ENCODE data around the gene PKIG. TPM values are rescaled to one million over a fixed set of nuclear protein-coding genes. Genes with fewer than 3 reads are reported as not detected.

Gene PKIG
- total RNA-seq, 1 donor from 2014 or later: 30.1 TPM

DNA sequence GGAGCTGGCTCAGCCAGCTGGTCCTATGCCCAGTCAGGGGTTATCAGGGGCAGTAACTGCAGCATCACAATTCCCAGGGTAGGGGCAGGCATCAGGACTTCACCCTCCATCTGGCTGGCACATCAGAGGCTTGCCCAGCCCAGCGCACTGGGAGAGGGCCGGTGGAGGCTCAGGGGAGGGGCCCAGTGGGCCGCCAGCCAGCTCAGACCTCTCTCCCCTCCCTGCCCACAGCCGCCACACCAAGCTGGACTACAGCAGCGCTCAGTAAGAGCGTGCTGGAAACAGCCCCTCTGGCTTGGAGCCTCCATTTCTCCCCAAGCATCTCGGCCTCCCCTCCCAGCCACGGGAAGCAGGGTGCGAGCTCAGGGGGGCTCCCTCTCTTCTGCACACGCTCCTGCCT, 47.2 kb downstream of the PKIG start:
- Mint-ChIP-seq H3K36me3 (ENCODE audit: low read depth, unreplicated experiment) (peaks cover 39% of the 10 kb centered on the region), H3K27ac (ENCODE audit: unreplicated experiment) (no peak overlapping the region), H3K4me3 (ENCODE audit: unreplicated experiment) (no peak overlapping the region), H3K27me3 (ENCODE audit: low read depth, unreplicated experiment) (no peaks in the 10 kb centered on the region), H3K9me3 (ENCODE audit: unreplicated experiment) (peaks cover 4% of the 10 kb centered on the region), H3K4me1 (ENCODE audit: low read depth, unreplicated experiment) (no peaks in the 10 kb centered on the region)
- Histone ChIP-seq H3K4me1 (ENCODE audit: insufficient read depth, low read length) (no peaks in the 10 kb centered on the region), H3K36me3 (ENCODE audit: insufficient read depth, low read length) (no peaks in the 10 kb centered on the region), H3K9ac (ENCODE audit: low read length) (no peak overlapping the region), H3K27ac (ENCODE audit: low read depth, low read length) (no peak overlapping the region), H2AFZ (ENCODE audit: low read depth, low read length) (no peak overlapping the region), H3K9me3 (ENCODE audit: insufficient read depth, low read depth, low read length) (no peaks in the 10 kb centered on the region), H3K4me3 (ENCODE audit: insufficient read depth, low read depth, low read length) (no peak overlapping the region), H3K79me2 (ENCODE audit: insufficient read depth, low read length) (no peaks in the 10 kb centered on the region), H4K20me1 (ENCODE audit: insufficient read depth, low read length) (no peaks in the 10 kb centered on the region), H3K27me3 (ENCODE audit: insufficient read depth, low read length) (no peaks in the 10 kb centered on the region), H3K4me2 (ENCODE audit: low read length) (no peak overlapping the region)
- DNase-seq (ENCODE audit: low read depth) (no peak), FAIRE-seq (no peak)
- TF ChIP-seq EZH2 (IDR thresholded peaks at IDR 0.05; ENCODE audit: insufficient read depth, low read length): no peak
- TF ChIP-seq, protein P1, sequence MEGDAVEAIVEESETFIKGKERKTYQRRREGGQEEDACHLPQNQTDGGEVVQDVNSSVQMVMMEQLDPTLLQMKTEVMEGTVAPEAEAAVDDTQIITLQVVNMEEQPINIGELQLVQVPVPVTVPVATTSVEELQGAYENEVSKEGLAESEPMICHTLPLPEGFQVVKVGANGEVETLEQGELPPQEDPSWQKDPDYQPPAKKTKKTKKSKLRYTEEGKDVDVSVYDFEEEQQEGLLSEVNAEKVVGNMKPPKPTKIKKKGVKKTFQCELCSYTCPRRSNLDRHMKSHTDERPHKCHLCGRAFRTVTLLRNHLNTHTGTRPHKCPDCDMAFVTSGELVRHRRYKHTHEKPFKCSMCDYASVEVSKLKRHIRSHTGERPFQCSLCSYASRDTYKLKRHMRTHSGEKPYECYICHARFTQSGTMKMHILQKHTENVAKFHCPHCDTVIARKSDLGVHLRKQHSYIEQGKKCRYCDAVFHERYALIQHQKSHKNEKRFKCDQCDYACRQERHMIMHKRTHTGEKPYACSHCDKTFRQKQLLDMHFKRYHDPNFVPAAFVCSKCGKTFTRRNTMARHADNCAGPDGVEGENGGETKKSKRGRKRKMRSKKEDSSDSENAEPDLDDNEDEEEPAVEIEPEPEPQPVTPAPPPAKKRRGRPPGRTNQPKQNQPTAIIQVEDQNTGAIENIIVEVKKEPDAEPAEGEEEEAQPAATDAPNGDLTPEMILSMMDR (IDR thresholded peaks at IDR 0.05; ENCODE audit: insufficient read depth, low read depth, low read length): no peak

DNA sequence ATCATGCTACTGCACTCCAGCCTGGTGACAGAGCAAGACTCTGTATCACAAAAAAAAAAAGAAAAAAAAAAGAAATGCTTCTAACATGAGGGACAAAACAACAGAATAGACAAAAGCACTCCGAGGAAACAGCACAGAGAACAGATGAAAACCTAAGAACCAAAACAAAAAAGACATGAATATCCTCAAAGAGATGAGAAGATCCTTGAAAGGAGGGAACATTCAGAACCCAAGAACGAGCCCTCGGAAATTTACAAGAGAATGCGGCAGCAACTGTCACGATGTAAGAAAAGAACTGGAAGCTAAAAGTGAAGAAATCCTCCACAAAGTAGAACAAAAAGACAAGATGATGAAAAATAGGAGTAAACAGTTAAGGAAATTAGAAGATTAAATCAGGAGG, 47.9 kb downstream of the PKIG start:
- Histone ChIP-seq H3K4me3 (ENCODE audit: insufficient read depth, low read depth, low read length) (no peak overlapping the region), H3K36me3 (ENCODE audit: insufficient read depth, low read length) (no peaks in the 10 kb centered on the region), H3K79me2 (ENCODE audit: insufficient read depth, low read length) (no peaks in the 10 kb centered on the region), H3K4me1 (ENCODE audit: insufficient read depth, low read length) (no peaks in the 10 kb centered on the region), H3K9me3 (ENCODE audit: insufficient read depth, low read depth, low read length) (no peaks in the 10 kb centered on the region), H3K27ac (ENCODE audit: low read depth, low read length) (no peak overlapping the region), H3K27me3 (ENCODE audit: insufficient read depth, low read length) (no peaks in the 10 kb centered on the region), H2AFZ (ENCODE audit: low read depth, low read length) (no peak overlapping the region), H3K9ac (ENCODE audit: low read length) (no peak overlapping the region), H4K20me1 (ENCODE audit: insufficient read depth, low read length) (no peaks in the 10 kb centered on the region), H3K4me2 (ENCODE audit: low read length) (no peak overlapping the region)
- Mint-ChIP-seq H3K36me3 (ENCODE audit: low read depth, unreplicated experiment) (peaks cover 33% of the 10 kb centered on the region), H3K4me1 (ENCODE audit: low read depth, unreplicated experiment) (no peaks in the 10 kb centered on the region), H3K27me3 (ENCODE audit: low read depth, unreplicated experiment) (no peaks in the 10 kb centered on the region), H3K27ac (ENCODE audit: unreplicated experiment) (peak overlapping the region; percentile 2), H3K4me3 (ENCODE audit: unreplicated experiment) (no peak overlapping the region), H3K9me3 (ENCODE audit: unreplicated experiment) (no peaks in the 10 kb centered on the region)
- no peak for DNase-seq (ENCODE audit: low read depth)
- no peak for FAIRE-seq
- TF ChIP-seq EZH2 (IDR thresholded peaks at IDR 0.05; ENCODE audit: insufficient read depth, low read length): no peak
- TF ChIP-seq, protein P1 (IDR thresholded peaks at IDR 0.05; ENCODE audit: insufficient read depth, low read depth, low read length): no peak

DNA sequence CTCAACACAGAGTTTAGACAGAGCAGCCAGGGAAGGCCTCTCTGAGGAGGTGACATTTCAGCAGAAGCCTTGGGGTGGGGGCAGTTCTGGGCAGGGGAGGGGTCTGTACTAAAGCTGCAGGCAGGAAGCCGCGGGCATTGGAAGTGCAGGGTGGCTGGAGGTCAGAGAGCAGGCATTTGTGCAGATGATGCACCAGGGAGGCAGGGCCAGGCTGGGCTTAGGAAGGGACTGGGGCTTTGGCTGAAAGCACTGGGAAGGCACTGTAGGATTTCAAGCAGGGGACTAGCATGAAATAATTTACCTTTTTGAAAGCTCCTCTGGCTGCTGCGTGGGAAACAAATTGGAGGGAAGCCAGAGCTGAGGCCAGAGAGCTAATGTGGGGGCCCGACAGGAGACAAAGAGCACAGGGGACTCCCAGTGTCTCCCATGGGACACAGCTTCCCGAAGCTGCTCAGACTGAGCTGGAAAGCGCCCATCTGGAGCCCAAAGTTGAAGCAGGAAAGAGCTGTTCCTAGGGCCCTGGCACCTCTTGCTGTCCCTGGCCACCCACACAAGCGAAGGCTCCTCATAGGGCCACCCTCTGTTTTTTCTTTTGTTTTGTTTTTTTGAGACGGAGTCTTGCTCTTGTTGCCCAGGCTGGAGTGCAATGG, 49.8 kb downstream of the PKIG start:
- no peaks in the 10 kb centered on the region for H4K20me1 ChIP-seq (ENCODE audit: insufficient read depth, low read length)
- no peak overlapping the region for H3K4me2 ChIP-seq (ENCODE audit: low read length)
- H3K27me3 ChIP-seq (ENCODE audit: insufficient read depth, low read length): no peaks in the 10 kb centered on the region
- H2AFZ ChIP-seq (ENCODE audit: low read depth, low read length): no peak overlapping the region
- H3K27ac ChIP-seq (ENCODE audit: low read depth, low read length): no peak overlapping the region
- H3K27ac Mint-ChIP-seq (ENCODE audit: unreplicated experiment): no peak overlapping the region
- no peaks in the 10 kb centered on the region for H3K79me2 ChIP-seq (ENCODE audit: insufficient read depth, low read length)
- H3K9me3 Mint-ChIP-seq (ENCODE audit: unreplicated experiment): no peaks in the 10 kb centered on the region
- H3K9me3 ChIP-seq (ENCODE audit: insufficient read depth, low read depth, low read length): no peaks in the 10 kb centered on the region
- H3K27me3 Mint-ChIP-seq (ENCODE audit: low read depth, unreplicated experiment): no peaks in the 10 kb centered on the region
- H3K36me3 Mint-ChIP-seq (ENCODE audit: low read depth, unreplicated experiment): peaks cover 24% of the 10 kb centered on the region
- H3K4me3 ChIP-seq (ENCODE audit: insufficient read depth, low read depth, low read length): no peak overlapping the region
- TF ChIP-seq EZH2 (IDR thresholded peaks at IDR 0.05; ENCODE audit: insufficient read depth, low read length): no peak
- TF ChIP-seq, protein P1 (IDR thresholded peaks at IDR 0.05; ENCODE audit: insufficient read depth, low read depth, low read length): no peak
- no peaks in the 10 kb centered on the region for H3K36me3 ChIP-seq (ENCODE audit: insufficient read depth, low read length)
- H3K4me3 Mint-ChIP-seq (ENCODE audit: unreplicated experiment): no peak overlapping the region
- no peaks in the 10 kb centered on the region for H3K4me1 Mint-ChIP-seq (ENCODE audit: low read depth, unreplicated experiment)
- DNase-seq (ENCODE audit: low read depth): no peak
- H3K9ac ChIP-seq (ENCODE audit: low read length): no peak overlapping the region
- H3K4me1 ChIP-seq (ENCODE audit: insufficient read depth, low read length): no peaks in the 10 kb centered on the region
- no peak for FAIRE-seq
